Measurements from ENCODE around the gene SPEG.

DNA sequence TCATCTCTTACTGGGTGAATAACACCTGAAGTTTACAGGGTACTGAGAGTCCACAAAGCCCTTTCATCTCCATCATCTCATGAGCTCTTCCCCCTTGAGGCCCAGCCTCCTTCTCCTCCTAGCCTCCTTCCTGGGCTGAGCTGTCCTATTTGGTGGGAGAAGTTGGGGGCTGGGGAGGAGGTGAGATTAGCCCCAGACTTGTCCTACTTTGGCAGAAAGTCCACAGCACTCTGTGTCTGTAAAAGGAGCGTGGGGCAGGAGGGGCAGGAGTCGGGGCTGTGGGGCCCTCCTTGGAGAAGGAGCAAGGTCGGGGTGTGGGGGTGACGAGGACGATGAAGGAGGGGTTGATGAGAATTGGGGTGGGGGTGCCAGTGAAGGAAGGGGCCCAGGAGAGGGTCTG, 26.4 kb upstream of the SPEG start:
- TF ChIP-seq, protein P1, sequence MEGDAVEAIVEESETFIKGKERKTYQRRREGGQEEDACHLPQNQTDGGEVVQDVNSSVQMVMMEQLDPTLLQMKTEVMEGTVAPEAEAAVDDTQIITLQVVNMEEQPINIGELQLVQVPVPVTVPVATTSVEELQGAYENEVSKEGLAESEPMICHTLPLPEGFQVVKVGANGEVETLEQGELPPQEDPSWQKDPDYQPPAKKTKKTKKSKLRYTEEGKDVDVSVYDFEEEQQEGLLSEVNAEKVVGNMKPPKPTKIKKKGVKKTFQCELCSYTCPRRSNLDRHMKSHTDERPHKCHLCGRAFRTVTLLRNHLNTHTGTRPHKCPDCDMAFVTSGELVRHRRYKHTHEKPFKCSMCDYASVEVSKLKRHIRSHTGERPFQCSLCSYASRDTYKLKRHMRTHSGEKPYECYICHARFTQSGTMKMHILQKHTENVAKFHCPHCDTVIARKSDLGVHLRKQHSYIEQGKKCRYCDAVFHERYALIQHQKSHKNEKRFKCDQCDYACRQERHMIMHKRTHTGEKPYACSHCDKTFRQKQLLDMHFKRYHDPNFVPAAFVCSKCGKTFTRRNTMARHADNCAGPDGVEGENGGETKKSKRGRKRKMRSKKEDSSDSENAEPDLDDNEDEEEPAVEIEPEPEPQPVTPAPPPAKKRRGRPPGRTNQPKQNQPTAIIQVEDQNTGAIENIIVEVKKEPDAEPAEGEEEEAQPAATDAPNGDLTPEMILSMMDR (IDR thresholded peaks at IDR 0.05), result no peak
- TF ChIP-seq POLR2A (IDR thresholded peaks at IDR 0.05) (no peak), POLR2AphosphoS5 (IDR thresholded peaks at IDR 0.05) (no peak)
